ENCODE data around the gene KLHL5. TPM values are rescaled to one million over a fixed set of nuclear protein-coding genes. Genes with fewer than 3 reads are reported as not detected.

The KLHL5 gene
- total and polyA plus RNA-seq, 9 of the 15 experiments (the other 6 are each of a cell fraction or from before 2014, with no cell fraction given): 8.0 to 30.8 (median 22.1) TPM

GRCh38 chr4:39044364-39044955 is 17.6 kb upstream of the KLHL5 start (continued):
- TF ChIP-seq KDM5B (IDR thresholded peaks at IDR 0.05; ENCODE audit: insufficient replicate concordance, low read depth, low read length) (peak; percentile 7), TAF7 (tag; IDR thresholded peaks at IDR 0.05) (no peak), THAP7 (CRISPR knock-in tag; IDR thresholded peaks at IDR 0.05) (no peak), TCF15 (CRISPR knock-in tag; IDR thresholded peaks at IDR 0.05) (no peak), RBM34 (IDR thresholded peaks at IDR 0.05; ENCODE audit: borderline replicate concordance, insufficient read depth, low read length) (no peak), ZFP36 (IDR thresholded peaks at IDR 0.05; ENCODE audit: low read depth, low read length, partially characterized antibody) (no peak), ZNF507 (tag; conservative IDR thresholded peaks at IDR 0.05) (no peak), ELF1 (tag; IDR thresholded peaks at IDR 0.05) (no peak), MEF2A (IDR thresholded peaks at IDR 0.05; ENCODE audit: control insufficient read depth, low read depth, low read length) (no peak), YY1 (IDR thresholded peaks at IDR 0.05; ENCODE audit: borderline replicate concordance in 1 of 3, control insufficient read depth in 1 of 3, extremely low read depth in 1 of 3, insufficient read depth in 3 of 3, insufficient read length in 1 of 3, insufficient replicate concordance in 2 of 3, low read depth in 1 of 3, low read length in 2 of 3) (peak in 1 of 3 experiments; percentile 48), SIN3B (IDR thresholded peaks at IDR 0.05; ENCODE audit: low read depth) (no peak), RBM14 (IDR thresholded peaks at IDR 0.05; ENCODE audit: borderline replicate concordance, insufficient read depth, low read depth, low read length) (no peak), KLF13 (tag; IDR thresholded peaks at IDR 0.05; ENCODE audit: borderline replicate concordance, low read depth) (no peak), SRSF9 (IDR thresholded peaks at IDR 0.05; ENCODE audit: borderline replicate concordance, low read depth, low read length) (no peak), E2F1 (CRISPR knock-in tag; IDR thresholded peaks at IDR 0.05) (no peak), U2AF1 (optimal IDR thresholded peaks at IDR 0.05; ENCODE audit: low read depth, low read length) (no peak), AFF4 (CRISPR knock-in tag; IDR thresholded peaks at IDR 0.05) (no peak), NCOA6 (IDR thresholded peaks at IDR 0.05) (no peak), ZNF717 (CRISPR knock-in tag; IDR thresholded peaks at IDR 0.05) (no peak), ZNF197 (CRISPR knock-in tag; IDR thresholded peaks at IDR 0.05; ENCODE audit: low read depth) (no peak), POLR2AphosphoS5 (IDR thresholded peaks at IDR 0.05; ENCODE audit: control insufficient read depth, insufficient read depth, low read depth, low read length) (peak; percentile 21; the same call in 1 of the 2 replicates), BCOR (IDR thresholded peaks at IDR 0.05) (no peak), TRIM28 (IDR thresholded peaks at IDR 0.05) (no peak)
